ENCODE measurements around the gene C20orf204.

- no peak for TF ChIP-seq EZH2 (IDR thresholded peaks at IDR 0.05; ENCODE audit: borderline replicate concordance, insufficient read depth, low read length, poor library complexity, severe bottlenecking)
- TF ChIP-seq CTCF (IDR thresholded peaks at IDR 0.05; ENCODE audit: poor library complexity, severe bottlenecking): no peak
- no peak for TF ChIP-seq TAF1 (IDR thresholded peaks at IDR 0.05; ENCODE audit: low read depth)
- TF ChIP-seq POLR2AphosphoS5 (IDR thresholded peaks at IDR 0.05): no peak
- TF ChIP-seq REST (IDR thresholded peaks at IDR 0.05; ENCODE audit: borderline replicate concordance): no peak
- TF ChIP-seq SMC3 (conservative IDR thresholded peaks at IDR 0.05; ENCODE audit: poor library complexity): no peak
- TF ChIP-seq EP300 (conservative IDR thresholded peaks at IDR 0.05; ENCODE audit: poor library complexity, severe bottlenecking): no peak
- no peak for TF ChIP-seq RAD21 (conservative IDR thresholded peaks at IDR 0.05)
Measured at GRCh38 chr20:64001607-64002011, 34.4 kb upstream of the C20orf204 start.

Measured in neural cell (in vitro differentiated cells).